WI38 (cell line): ENCODE data around the gene FNBP1.
A peak's percentile ranks its signal among the peaks of the same experiment; 100 is the strongest.

Experiments
- H3K4me3 ChIP-seq: 2 replicates; pipeline ENCODE4 v1.5.1; 2011; ENCODE audit warnings: low read depth, mild to moderate bottlenecking, control low read depth, low read length
- CTCF ChIP-seq: IDR thresholded peaks from 2 replicates; pipeline ENCODE4 v1.5.1; 2012; ENCODE audit warnings: low read depth, mild to moderate bottlenecking, control low read depth, low read length

The FNBP1 gene

GRCh38 chr9:130072515-130073235 lies 29.7 kb upstream of the FNBP1 start:
- no peak for TF ChIP-seq CTCF
- no peak overlapping the region for H3K4me3 ChIP-seq

- no peak overlapping the region for H3K4me3 ChIP-seq
- TF ChIP-seq CTCF = no peak
These were observed 26.1 kb upstream of the FNBP1 start for GRCh38 chr9:130069048-130069447.

- no peak overlapping the region for H3K4me3 ChIP-seq
- no peak for TF ChIP-seq CTCF
These were observed 21.6 kb upstream of the FNBP1 start for GRCh38 chr9:130064621-130065020.

GRCh38 chr9:130062750-130063149 lies 19.8 kb upstream of the FNBP1 start:
- H3K4me3 ChIP-seq = no peak overlapping the region
- TF ChIP-seq CTCF = no peak

GRCh38 chr9:130060296-130060695 lies 17.3 kb upstream of the FNBP1 start:
- no peak overlapping the region for H3K4me3 ChIP-seq
- no peak for TF ChIP-seq CTCF

- TF ChIP-seq CTCF = no peak
- no peak overlapping the region for H3K4me3 ChIP-seq
These were observed 15.9 kb upstream of the FNBP1 start for GRCh38 chr9:130058887-130059286.

GRCh38 chr9:130058154-130058553 lies 15.2 kb upstream of the FNBP1 start:
- no peak overlapping the region for H3K4me3 ChIP-seq
- TF ChIP-seq CTCF = 0 out of 2 replicates have a peak, but pooled peaks have one; percentile 10
